ENCODE measurements around the gene KIF26A.
"Not testable (repeated sequence)": the region's sequence is repeated elsewhere in the genome, so short reads cannot be mapped to it uniquely, and the experiment has no call there.

KIF26A gene

GRCh38 chr14:104145826-104146601 lies 7.6 kb downstream of the KIF26A start:
- DNase-seq: no peak

- DNase-seq: no peak
Observed at GRCh38 chr14:104146651-104147345, 8.4 kb downstream of the KIF26A start.

GRCh38 chr14:104147346-104148125 lies 9.1 kb downstream of the KIF26A start:
- no peak for DNase-seq

GRCh38 chr14:104148433-104149277 lies 10.3 kb downstream of the KIF26A start:
- DNase-seq: no peak

- DNase-seq: no peak
Observed at GRCh38 chr14:104149278-104149595, 10.8 kb downstream of the KIF26A start.

GRCh38 chr14:104149617-104150135 lies 11.3 kb downstream of the KIF26A start:
- DNase-seq: no peak

- no peak for DNase-seq
Observed at GRCh38 chr14:104150136-104151025, 12.0 kb downstream of the KIF26A start.

- DNase-seq: no peak
Observed at GRCh38 chr14:104151026-104151381, 12.6 kb downstream of the KIF26A start.

GRCh38 chr14:104151566-104152245 lies 13.3 kb downstream of the KIF26A start:
- DNase-seq: no peak

- no peak for DNase-seq
Observed at GRCh38 chr14:104152246-104152575, 13.8 kb downstream of the KIF26A start.

- no peak for DNase-seq
Observed at GRCh38 chr14:104152686-104153393, 14.5 kb downstream of the KIF26A start.

- not testable (repeated sequence) for DNase-seq
Observed at GRCh38 chr14:104153394-104153755, 15.0 kb downstream of the KIF26A start.

- DNase-seq: no peak
Observed at GRCh38 chr14:104154246-104154645, 15.9 kb downstream of the KIF26A start.

- no peak for DNase-seq
Observed at GRCh38 chr14:104155513-104155912, 17.1 kb downstream of the KIF26A start.

- no peak for DNase-seq
Observed at GRCh38 chr14:104156142-104156541, 17.8 kb downstream of the KIF26A start.

- DNase-seq: no peak
Observed at GRCh38 chr14:104157016-104157928, 18.9 kb downstream of the KIF26A start.

GRCh38 chr14:104158827-104159798 lies 20.7 kb downstream of the KIF26A start:
- DNase-seq: no peak

- DNase-seq: no peak
Observed at GRCh38 chr14:104159990-104160389, 21.6 kb downstream of the KIF26A start.
